SH-SY5Y (cell line): Measurements from ENCODE around the gene ACTG2.

Source experiments
- GATA2 ChIP-seq: IDR thresholded peaks from 2 replicates; pipeline ENCODE4 v1.6.1; 2011; ENCODE audit warnings: mild to moderate bottlenecking, low read depth, low read length
- GATA3 ChIP-seq: IDR thresholded peaks from 2 replicates; pipeline ENCODE4 v1.6.1; 2011; ENCODE audit warnings: low read depth, mild to moderate bottlenecking, low read length, moderate library complexity

- TF ChIP-seq GATA2 (no peak), GATA3 (no peak)
Observed at GRCh38 chr2:73862987-73863386, 29.8 kb upstream of the ACTG2 start.
